Skin of body (tissue), 2 donors: ENCODE data around the gene NAA40. TPM values are rescaled to one million over a fixed set of nuclear protein-coding genes. Genes with fewer than 3 reads are reported as not detected.

ENCODE experiments used
- DNase-seq: peaks from one replicate; lab custom pipeline; 2025; lab: John Stamatoyannopoulos, UW
- total RNA-seq: library from RNA; depleted of rRNA; stranded (reverse); fragments of >200 nt; gene quantifications from one replicate; pipeline ENCODE4 v1.2.3, GENCODE V29; 2014

NAA40 gene
- total RNA-seq, 1 donor from 2014 or later: 7.7 TPM

DNA sequence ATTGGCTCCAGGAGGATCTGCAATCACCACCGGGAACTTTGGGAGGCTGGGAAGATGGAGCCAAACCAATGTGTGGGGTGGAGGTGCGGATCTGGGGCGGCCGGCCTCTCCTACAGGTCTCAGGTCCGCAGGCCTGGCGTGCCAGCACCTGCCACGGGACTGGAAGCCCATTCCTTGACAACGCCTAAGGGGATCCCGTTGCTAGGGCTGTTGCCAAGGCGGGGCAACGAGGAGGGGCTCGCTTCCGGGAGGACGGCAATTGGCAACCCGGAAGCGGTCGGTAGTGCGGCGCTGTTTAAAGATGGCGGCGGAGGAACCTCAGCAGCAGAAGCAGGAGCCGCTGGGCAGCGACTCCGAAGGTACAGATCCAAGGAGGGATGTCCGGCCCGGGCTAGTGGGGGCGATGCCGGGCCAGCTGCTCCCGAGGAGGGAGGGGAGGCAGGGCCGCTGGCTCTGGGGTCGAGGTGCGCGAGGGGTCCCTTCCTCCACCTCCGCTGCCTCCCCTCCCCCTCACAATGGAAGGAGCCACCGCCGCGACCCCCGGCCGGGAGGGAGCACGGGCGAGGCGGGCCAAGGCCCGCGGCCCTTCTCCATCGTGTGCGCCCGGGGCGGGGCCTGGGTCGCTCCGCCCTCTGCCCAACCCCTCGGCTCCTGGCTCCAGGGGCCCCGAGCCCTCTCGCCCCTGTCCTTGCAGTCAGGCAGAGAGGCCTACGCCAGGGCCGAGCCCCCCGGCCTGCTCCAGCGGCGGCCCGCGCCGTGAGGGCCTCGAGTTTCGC, 47.5 kb downstream of the NAA40 start, which contains the start of gene OTUB1:
Gene OTUB1 (plus strand): TSS at position 283 of the 776 bp plus-strand sequence. CDS start 19 bp downstream, at position 302.
- DNase-seq: peak; percentile 85

DNA sequence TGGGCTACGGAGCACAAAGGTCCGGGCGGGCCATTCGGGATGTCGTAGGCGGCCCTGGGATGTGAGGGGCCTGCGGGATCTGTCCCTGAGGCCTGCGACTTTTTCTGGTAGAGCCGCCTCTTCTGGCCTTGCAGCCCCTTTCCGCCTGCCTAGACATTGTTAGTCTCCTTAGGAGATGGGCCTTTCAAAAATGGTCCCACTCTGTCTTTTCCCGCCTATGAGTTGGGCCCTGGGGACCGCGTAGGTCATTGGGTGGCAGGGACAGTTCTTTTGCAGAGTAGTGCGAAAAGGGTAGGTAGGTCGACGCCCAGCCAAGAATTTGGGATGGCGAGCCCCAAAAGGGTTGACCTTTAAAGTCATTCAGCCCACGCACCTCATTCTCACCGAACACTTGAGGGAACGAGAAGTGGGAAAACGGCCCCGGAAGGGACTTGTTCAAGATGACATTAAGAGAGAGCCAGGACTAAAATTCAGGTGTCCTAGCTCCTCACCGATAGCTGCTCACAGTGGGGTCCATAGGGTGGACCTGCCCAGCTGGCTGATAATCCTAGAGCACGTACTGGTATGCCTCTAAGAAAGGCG, 48.2 kb downstream of the NAA40 start:
- no peak for DNase-seq

DNA sequence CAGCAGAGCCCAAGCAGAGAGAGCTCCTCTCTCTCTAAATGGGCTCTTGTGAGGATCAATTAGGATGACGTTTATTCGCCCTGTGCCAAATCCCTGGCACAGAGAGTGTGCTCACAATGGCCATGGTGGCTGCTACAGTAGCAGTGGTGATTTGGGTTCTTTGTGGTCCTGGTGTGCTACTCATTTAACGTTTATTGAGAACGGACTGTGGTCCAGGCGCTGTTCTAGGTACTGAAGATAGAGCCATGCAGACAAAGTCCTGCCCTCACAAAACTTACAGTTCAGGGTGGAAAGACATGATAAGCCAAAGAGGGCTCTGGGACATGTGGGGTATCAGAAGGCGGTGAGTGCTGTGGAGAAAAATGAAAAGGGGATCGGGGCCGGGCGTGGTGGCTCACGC, 52.8 kb downstream of the NAA40 start:
- no peak for DNase-seq

DNA sequence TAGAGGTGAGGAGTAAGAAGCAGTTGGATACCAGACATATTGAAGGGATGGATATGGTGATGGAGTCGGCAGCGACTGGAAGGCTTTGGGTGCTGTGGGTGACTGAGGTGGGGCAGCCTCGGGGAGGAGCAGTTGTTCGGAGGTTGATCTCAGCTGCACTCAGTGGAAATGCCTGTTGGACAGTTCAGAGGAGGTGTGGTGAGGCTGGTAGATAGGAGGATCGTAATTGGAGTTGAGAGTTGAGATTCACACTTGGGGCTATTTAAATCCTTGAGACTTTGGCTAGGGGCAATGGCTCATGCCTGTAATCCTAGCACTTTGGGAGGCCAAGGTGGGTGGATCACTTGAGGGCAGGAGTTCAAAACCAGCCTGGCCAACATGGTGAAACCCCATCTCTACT, 54.3 kb downstream of the NAA40 start:
- DNase-seq: no peak

DNA sequence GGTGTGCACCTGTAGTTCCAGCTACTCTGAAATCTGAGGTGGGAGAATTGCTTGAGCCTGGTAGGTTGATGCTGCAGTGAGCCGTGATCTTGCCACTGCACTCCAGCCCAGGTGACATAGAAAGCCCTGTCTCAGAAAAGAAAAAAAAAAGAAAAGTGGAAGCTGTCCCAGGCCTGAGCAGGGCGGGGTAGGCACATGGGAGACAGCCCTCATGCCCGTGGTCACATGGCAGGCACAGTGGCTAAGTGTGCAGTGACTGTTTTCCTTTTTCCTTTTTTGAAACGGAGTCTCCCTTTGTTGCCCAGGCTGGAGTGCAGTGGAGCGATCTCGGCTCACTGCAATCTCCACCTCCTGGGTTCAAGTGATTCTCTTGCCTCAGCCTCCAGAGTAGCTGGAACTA, 55.2 kb downstream of the NAA40 start:
- no peak for DNase-seq

DNA sequence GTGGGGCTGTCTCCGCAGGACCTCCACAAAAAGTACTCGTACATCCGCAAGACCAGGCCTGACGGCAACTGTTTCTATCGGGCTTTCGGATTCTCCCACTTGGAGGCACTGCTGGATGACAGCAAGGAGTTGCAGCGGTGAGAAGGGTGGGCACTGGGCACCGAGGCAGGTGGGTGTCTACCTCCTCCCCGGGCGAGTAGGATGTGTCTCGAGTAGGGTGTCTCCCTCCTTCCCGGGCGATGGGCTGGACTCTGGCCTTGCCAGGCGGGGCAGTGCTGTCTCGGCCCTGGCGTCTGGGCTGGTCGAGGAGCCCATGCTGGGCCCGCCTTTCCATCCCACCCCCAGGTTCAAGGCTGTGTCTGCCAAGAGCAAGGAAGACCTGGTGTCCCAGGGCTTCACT, 57.7 kb downstream of the NAA40 start:
- DNase-seq: no peak

DNA sequence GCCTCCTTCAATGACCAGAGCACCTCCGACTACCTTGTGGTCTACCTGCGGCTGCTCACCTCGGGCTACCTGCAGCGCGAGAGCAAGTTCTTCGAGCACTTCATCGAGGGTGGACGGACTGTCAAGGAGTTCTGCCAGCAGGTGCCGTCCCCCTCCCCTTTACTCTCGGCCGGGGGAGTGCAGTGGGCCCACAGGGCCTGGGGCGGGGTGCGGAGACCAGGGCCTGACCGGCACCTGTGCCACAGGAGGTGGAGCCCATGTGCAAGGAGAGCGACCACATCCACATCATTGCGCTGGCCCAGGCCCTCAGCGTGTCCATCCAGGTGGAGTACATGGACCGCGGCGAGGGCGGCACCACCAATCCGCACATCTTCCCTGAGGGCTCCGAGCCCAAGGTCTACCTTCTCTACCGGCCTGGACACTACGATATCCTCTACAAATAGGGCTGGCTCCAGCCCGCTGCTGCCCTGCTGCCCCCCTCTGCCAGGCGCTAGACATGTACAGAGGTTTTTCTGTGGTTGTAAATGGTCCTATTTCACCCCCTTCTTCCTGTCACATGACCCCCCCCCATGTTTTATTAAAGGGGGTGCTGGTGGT, 58.4 kb downstream of the NAA40 start:
- no peak for DNase-seq

DNA sequence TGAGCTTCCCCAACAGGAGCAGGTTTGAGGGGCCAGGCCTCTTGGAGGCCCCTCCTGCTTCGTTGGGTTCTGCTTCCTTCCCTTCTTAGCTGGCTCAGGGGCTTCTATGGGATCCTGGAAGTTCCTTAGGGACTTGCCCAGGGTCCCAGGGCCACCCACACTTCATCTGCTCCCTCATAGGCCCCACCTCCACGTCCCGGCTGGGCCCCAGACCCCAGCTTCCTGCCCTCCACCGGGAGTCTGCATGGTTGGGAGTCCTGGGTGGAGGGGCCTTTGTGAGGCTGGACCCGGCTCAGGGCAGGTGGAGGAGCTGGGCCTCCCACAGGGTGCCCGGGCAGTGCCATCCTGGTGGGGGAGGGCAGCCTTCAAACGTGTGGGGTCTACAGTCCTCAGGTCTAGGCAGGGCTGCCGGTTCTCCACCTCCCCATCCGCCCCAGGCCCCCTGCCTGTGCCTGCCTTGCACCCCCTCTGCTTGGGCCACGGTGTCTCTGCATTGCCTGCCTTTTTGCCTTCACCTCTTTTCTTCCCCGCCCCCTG, 59.1 kb downstream of the NAA40 start:
- DNase-seq: no peak

DNA sequence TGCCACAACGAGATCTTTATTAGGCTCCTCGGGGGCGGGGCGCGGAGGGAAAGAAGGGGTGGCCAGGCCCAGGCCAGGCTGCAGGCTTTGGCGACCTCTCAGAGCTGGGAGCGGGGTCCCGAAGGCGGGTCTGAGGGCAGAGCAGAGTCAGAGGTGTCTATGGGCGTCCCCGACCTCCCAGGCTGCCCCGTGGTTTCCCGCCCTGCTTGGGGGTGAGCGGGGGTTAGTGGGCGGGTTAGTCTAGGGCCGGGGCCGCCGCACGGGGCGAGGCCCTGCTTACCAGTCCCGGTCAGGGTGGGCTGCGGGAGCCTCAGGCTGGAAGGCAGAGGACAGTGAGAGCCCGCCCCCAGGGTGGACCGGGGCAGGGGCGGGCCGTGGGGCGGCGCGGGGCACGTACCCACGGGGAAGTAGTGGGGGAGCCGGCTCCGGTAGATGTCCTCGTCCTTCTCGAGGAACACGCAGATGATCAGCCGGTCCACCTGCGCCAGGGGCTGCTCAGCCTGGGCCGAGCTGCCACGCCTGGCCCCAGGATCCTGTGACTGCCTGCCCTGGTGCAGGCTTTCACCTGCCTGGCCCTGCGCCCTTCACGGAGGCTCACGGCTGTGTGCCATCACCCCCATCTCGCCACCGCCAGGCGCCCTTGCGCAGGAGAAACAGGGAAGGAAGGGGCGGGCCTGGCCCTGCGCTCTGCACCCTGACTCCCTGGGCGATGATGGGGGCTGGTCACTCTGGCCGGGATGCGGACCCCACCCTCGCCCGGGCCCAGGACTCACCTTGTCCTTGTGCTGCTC, 60.0 kb downstream of the NAA40 start:
- no peak for DNase-seq

DNA sequence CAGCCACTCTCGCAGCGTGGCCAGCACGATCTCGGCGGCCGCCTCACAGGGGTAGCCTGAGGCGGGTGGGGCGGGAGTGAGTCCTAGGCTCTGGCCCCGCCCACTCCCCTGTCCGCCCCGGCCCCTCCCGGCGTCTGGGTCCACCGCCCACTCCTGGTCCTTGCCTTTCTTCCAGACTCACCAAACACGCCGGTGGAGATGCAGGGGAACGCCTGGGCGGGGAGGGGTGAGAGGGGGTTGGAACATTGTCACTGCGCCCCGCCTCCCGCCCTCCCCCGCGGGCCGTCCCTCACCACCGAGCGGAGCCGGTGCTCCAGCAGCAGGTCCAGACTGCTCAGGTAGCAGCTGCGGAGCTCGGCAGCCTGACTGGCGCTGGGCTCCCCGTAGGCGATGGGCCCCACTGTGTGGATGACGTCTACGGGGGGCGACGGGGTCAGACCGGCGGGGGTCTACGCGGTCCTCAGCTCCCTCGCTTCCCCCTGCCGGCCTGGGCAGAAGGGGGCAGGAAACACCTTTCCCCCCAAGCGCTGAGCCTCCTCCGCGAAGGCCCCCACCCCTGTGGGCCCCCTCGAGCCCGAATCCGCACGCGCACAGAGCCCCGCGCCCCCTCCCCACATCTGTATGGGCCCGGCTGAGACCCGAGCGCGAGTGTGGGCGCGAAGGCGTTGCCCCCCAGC, 60.7 kb downstream of the NAA40 start:
- peak; percentile 28 for DNase-seq

DNA sequence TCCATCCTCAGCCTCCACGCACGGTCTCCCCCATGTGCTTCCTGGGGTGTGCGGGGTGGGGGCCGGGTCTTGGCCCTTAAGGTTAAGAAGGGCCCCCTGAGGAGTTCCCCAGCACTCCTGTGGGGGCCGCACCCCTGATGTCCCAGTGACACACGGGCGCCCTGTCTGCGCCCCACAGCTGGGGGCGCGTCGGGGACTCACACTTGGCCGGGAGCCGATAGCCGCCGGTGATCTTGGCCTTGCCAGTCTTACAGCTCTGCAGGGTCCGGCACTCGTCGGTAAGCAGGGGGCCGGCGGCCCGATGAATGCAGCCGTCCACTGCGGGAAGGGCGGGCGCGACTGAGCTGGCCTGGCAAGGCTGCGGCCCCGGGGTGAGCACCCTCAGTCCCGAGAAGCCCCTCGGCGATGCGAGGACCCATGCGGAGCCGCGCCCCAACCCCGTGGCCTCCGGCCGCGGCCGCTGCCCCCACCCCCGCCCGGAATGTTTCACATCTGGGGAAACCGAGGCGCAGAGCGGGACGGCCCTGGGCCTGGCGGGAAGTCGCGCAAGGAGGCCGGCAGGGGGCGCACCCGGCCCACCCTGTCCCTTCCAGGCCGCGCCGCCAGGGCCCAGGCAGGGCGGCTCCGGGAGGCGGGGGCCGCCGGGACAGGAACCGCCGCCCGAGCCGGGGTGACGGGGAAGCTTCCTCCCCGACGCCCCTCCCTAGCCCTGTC, 61.4 kb downstream of the NAA40 start:
- peak; percentile 55 for DNase-seq

DNA sequence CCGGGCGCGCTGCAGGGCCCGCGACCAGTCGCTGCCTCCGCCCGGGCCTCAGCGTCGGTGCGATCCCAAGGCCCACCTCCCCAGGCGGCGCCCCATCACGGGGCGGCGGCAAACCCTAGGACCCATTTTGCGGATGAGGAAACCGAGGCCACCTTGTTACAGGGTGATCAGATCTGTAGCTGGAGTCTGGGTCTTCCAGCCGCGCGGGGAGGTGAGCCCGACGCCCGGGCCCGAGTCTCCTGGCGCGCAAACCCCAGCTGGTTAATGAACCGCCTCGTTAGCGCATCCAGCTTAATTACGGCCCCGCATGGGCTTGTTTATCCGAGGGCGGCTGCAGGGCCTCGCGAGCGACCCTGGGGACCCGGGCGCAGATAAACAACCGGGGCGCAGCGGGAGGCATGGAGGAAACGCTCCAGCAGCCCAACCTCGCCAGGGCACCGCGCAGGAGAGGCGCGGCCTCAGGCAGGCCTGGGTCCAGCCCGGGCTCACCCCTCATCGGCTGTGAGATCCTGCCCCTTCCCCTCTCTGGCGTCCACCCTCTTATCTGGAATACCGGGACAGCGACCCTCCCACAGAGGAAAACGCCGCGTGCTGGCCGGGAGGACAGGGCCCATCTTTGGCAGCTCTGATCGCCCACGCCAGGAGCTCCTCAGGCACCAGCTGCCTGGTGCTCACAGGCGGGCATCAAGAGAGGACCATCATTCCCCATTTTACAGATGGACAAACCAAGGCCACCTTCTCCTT, 62.1 kb downstream of the NAA40 start:
- no peak for DNase-seq

DNA sequence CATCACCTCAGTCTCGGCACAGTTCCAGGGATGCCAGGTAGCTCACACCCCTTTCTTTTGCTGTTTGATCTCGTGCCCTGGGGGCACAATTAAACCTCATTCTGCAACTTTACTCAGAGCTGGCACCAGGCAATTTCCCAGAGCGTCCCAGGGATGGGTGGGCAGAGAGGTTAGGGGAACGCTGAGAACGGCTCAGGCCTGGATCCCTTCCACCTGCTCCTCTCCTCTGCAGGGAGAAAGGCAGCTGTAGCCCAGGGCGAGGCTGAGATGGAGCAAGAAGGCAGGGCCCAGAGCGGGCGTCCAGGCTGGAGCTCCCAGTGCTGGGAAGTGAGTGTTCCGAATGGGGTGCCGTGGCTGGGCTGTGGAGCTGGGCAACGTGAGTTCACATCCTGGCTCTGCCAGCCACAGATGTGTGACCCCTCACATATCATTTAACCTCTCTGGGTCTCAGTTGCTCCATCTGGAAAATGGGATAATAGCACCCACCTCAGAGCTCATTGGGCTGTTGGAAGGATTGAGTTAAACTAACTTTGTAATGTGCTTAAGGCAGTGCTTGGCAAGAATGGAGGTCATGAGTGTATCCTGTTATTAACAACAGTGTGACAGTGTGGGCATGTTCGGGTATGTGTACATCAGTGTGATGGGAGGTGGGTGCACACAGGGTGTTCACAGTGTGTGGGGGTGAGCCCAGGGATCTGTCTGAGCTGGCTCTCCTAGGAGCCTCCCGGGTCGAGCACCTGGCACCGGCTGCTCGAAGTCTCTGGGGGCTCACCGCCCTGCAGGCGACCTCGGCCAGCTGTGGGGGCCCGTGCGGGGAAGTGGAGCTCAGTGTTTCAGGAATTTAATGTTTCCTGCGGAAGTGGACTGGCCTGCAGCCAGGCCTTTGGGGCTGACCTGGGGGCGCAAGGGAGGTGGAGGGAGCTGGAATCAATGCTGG, 63.0 kb downstream of the NAA40 start:
- DNase-seq: peak; percentile 58

DNA sequence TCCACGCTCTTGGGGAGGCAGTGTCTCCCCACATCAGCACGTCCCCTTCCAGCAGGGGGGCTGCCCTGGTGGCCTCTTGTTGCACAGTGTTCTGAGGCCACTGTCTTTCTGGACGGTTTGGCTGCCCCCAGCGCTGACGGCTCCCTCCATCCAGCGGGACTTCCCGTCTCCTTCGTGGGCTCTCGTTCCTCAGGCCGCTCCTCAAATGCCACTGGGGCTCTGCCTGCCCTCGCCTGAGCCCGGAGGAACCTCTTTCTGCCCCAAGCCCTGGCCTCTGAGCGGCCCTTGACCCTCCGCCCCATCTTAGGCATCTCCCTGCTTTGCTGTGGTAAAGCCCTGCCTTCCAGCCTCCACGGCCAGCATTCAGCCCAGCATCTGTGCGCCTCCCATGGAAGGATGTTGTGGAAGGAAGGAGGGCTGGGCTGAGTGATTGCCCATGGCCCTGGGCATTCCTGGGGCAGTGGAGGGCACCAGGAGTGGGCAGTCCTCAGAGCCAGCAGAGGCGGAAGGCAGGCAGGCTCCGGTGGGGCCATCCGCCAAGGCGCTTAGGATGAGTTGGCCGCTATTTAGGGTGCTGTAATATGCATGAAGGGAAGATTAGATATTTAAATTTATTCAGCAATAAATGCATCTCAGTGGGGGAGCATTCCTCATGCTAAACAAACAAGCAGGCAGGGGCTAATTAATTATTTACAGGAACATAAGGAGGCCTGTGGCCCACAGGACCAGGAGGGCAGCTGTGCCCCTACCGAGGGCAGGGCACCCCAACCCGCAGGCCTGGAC, 65.2 kb downstream of the NAA40 start:
- no peak for DNase-seq

DNA sequence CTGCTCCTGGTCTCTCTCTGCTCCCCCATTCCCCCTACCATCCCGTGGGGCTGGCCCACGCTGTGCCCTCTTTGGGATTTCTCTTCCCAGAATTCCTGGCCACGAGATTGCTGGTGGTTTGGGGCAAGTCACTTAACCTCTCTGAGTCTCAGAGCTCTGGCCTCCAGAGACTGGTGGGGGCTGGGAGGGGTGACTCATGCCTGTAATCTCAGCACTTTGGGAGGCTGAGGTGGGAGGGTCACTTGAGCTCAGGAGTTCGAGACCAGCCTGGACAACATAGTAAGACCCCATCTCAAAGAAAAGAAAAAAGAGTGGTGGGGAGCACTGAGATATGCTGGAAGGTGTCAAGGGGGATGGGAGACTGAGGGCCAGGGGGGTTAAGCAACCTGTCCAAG, 65.8 kb downstream of the NAA40 start:
- no peak for DNase-seq

DNA sequence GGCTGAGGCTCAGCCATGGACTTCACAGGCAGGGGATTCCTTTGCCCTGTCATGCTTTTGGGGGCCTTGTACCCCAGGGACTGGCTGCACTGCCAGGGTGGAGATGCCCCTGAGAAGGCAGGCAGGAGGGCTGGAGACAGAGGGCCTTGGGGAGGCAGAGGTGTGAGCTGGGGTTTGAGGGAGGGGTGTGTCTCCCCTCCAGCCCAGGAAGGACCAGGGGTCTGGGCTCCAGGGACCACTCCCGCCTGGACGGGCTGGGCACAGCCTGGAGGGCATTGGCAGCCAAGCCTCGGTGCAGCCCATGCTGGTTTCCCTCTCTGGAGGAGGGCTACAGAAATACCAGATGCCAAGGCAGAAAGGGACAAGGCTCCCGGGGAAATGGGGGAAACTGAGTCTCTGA, 66.9 kb downstream of the NAA40 start:
- no peak for DNase-seq

DNA sequence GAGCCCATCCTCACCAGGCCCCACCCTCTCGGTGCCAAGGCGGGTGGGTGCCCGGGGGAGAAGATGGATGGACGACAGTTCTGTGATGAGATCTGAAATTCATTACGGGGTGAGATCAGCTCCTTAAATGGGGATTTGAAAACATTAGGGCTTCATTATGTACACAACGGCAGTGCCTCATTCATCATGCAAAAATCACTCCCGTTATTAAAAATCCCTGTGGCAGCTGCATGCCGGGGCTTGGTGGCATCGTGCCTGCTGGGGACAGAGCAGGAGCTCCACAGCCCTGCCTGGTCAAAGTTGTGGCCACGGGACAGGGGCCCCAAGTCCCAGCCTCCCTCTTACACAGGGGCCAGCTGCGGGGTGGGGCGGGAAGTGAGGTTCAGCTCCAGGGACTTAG, 67.6 kb downstream of the NAA40 start:
- no peak for DNase-seq
